RWPE2 (cell line): Measurements from ENCODE around the gene WNT6.

Source experiments
- ATAC-seq: fragments of 200-7000 bp; cut with Tn5 transposase; 3 replicates; pipeline ENCODE4 v1.9.1; 2021; ENCODE audit warnings: low read depth
- DNase-seq: peaks from one replicate; pipeline ENCODE4 v3.0.0-alpha.2; 2020; ENCODE audit warnings: low spot score
- H3K27ac ChIP-seq: fragments of 450-650 bp; 2 replicates; pipeline ENCODE4 v1.5.1; 2017; ENCODE audit warnings: mild to moderate bottlenecking; ENCODE audit not compliant: poor library complexity, severe bottlenecking
- H3K27me3 ChIP-seq: fragments of 250-450 bp; sonication (Bioruptor Pico); 2 replicates; pipeline ENCODE4 v1.5.1; 2021; ENCODE audit warnings: mild to moderate bottlenecking, moderate library complexity; ENCODE audit not compliant: insufficient read depth, poor library complexity, severe bottlenecking
- H3K36me3 ChIP-seq: fragments of 250-450 bp; sonication (Bioruptor Pico); 2 replicates; pipeline ENCODE4 v1.5.1; 2020; ENCODE audit warnings: low read depth, mild to moderate bottlenecking, moderate library complexity
- H3K4me1 ChIP-seq: fragments of 250-450 bp; sonication (Bioruptor Pico); 2 replicates; pipeline ENCODE4 v1.5.1; 2021; ENCODE audit warnings: mild to moderate bottlenecking, moderate library complexity; ENCODE audit not compliant: insufficient read depth, poor library complexity, severe bottlenecking
- H3K4me3 ChIP-seq: fragments of 250-450 bp; sonication (Bioruptor Pico); 2 replicates; pipeline ENCODE4 v1.5.1; 2021; ENCODE audit warnings: mild to moderate bottlenecking, moderate library complexity; ENCODE audit not compliant: severe bottlenecking
- H3K9me3 ChIP-seq: fragments of 250-450 bp; sonication (Bioruptor Pico); 2 replicates; pipeline ENCODE4 v1.5.1; 2021; ENCODE audit warnings: mild to moderate bottlenecking, moderate library complexity; ENCODE audit not compliant: severe bottlenecking
- TF ChIP-seq, protein P1 (sequence below): fragments of 450-650 bp; IDR thresholded peaks from one replicate; pipeline ENCODE4 v1.5.1; 2017; ENCODE audit warnings: mild to moderate bottlenecking, moderate library complexity; ENCODE audit not compliant: poor library complexity, severe bottlenecking

Gene WNT6

DNA sequence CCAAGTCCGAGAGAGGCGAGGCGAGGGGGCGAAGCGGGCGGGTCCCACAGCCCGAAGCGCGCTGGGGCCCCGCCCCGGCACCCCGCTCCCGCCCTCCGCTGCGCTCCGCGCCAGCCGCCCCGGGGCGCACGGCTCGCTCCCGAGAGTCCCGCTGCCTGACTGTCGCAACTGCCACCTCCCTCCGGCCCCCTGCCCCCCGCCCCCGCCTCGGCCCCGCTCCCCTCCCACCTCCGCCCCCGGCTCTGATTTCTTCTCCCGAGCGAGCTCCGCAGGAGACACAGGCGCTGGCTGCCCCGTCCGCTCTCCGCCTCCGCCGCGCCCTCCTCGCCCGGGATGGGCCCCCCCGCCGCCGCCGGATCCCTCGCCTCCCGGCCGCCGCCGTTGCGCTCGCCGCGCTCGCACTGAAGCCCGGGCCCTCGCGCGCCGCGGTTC, at the start of gene WNT6:
Gene WNT6 (plus strand): TSS at position 250 of the 432 bp plus-strand sequence. CDS start 233 bp downstream, outside the sequence.
- ATAC-seq (no peak; the same call in 2 of the 3 replicates), DNase-seq (no peak)
- Histone ChIP-seq H3K4me3 (peak within 1 kb of the TSS; percentile 31), H3K27ac (no peak within 1 kb of the TSS), H3K9me3 (no peaks in the 10 kb centered on the region), H3K27me3 (peaks cover 38% of the 10 kb centered on the region), H3K4me1 (peaks cover 4% of the 10 kb centered on the region), H3K36me3 (no peaks in the 10 kb centered on the region)
- TF ChIP-seq, protein P1, sequence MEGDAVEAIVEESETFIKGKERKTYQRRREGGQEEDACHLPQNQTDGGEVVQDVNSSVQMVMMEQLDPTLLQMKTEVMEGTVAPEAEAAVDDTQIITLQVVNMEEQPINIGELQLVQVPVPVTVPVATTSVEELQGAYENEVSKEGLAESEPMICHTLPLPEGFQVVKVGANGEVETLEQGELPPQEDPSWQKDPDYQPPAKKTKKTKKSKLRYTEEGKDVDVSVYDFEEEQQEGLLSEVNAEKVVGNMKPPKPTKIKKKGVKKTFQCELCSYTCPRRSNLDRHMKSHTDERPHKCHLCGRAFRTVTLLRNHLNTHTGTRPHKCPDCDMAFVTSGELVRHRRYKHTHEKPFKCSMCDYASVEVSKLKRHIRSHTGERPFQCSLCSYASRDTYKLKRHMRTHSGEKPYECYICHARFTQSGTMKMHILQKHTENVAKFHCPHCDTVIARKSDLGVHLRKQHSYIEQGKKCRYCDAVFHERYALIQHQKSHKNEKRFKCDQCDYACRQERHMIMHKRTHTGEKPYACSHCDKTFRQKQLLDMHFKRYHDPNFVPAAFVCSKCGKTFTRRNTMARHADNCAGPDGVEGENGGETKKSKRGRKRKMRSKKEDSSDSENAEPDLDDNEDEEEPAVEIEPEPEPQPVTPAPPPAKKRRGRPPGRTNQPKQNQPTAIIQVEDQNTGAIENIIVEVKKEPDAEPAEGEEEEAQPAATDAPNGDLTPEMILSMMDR = no peak

DNA sequence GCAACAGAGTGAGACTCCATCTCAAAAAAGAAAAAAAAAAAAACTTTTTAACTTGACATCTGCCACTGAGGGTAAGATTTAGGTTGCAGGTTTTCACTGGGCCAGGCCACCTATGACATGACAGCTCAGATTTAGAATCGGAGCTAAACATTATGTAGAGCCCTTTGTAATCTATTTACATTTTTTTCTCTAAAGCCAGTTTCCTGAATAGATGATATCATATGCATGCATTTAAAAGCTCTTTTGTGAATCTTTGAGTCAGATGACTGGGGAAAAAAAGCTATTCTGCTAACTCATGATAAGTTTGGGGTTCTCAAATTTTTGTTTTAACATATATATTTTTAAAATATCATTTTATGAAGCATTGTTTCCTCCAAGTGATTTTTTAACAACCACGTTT, 49.3 kb upstream of the WNT6 start:
- no peak for ATAC-seq
- TF ChIP-seq, protein P1 = no peak
- no peak overlapping the region for H3K27ac ChIP-seq
- no peaks in the 10 kb centered on the region for H3K36me3 ChIP-seq
- H3K27me3 ChIP-seq = no peaks in the 10 kb centered on the region
- no peak for DNase-seq
- H3K4me1 ChIP-seq = peaks cover 10% of the 10 kb centered on the region
- H3K4me3 ChIP-seq = no peak overlapping the region
- no peaks in the 10 kb centered on the region for H3K9me3 ChIP-seq

DNA sequence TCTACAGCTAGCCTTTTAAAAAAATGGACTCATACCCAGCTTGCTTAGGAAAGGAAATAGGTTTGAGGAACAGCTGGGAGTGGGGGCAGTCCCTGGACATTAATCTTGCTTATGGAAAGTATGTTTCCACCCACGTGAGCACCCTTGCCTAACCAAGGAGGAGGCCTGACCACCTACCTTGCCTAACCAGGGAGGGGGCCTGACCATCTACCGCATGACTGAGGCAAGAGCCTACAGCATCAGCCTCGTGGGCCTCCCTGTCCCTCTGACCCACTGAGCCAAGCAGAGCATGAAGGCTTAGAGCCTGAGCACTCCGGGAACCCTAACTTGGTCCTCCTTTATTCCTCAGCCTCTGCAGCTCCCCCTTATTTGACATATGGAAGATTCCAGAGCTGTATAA, 48.2 kb upstream of the WNT6 start:
- no peak for DNase-seq
- Histone ChIP-seq H3K27me3 (no peaks in the 10 kb centered on the region), H3K9me3 (no peaks in the 10 kb centered on the region), H3K4me3 (no peak overlapping the region), H3K27ac (no peak overlapping the region), H3K4me1 (peaks cover 6% of the 10 kb centered on the region), H3K36me3 (no peaks in the 10 kb centered on the region)
- ATAC-seq = no peak
- TF ChIP-seq, protein P1 = no peak

DNA sequence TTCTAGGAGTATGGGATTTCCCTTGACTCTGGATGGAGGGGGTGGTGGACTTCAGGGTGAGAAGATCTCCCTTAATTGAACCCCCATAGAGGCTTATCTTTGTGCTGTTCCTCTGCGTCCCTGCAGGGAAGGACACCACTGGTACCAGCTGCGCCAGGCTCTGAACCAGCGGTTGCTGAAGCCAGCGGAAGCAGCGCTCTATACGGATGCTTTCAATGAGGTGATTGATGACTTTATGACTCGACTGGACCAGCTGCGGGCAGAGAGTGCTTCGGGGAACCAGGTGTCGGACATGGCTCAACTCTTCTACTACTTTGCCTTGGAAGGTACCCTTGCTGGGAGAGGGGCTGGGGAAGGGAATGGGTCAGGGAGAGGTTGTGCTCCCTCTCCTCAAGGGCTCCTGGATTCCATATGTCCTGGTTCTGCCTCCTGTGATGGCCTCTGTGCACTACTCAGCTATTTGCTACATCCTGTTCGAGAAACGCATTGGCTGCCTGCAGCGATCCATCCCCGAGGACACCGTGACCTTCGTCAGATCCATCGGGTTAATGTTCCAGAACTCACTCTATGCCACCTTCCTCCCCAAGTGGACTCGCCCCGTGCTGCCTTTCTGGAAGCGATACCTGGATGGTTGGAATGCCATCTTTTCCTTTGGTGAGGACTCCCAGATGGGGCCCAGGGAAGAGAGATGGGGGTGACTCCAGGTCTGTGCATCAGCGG, 47.3 kb upstream of the WNT6 start:
- TF ChIP-seq, protein P1 = no peak
- H3K36me3 ChIP-seq = no peaks in the 10 kb centered on the region
- H3K9me3 ChIP-seq = no peaks in the 10 kb centered on the region
- H3K4me1 ChIP-seq = no peaks in the 10 kb centered on the region
- H3K27ac ChIP-seq = no peak overlapping the region
- no peak for ATAC-seq
- no peaks in the 10 kb centered on the region for H3K27me3 ChIP-seq
- DNase-seq = no peak
- H3K4me3 ChIP-seq = no peak overlapping the region

DNA sequence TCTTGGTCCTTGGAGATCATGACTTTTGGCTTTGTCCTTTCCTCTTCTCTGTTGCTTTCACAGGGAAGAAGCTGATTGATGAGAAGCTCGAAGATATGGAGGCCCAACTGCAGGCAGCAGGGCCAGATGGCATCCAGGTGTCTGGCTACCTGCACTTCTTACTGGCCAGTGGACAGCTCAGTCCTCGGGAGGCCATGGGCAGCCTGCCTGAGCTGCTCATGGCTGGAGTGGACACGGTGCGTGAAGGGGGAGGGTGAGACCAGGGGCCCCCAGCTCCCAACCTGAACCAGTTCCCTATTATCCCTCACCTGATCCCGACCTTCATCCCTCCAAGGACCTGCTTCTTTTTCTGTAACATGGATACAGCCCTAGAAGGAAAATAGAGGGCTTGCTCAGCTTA, 46.7 kb upstream of the WNT6 start:
- Histone ChIP-seq H3K27ac (no peak overlapping the region), H3K36me3 (no peaks in the 10 kb centered on the region), H3K9me3 (no peaks in the 10 kb centered on the region), H3K4me3 (no peak overlapping the region), H3K27me3 (no peaks in the 10 kb centered on the region), H3K4me1 (no peaks in the 10 kb centered on the region)
- ATAC-seq (no peak), DNase-seq (no peak)
- TF ChIP-seq, protein P1 = no peak
